HL-60 (cell line): ENCODE data around the gene LAMTOR3.

Experiments used
- GABPA ChIP-seq: IDR thresholded peaks from 2 replicates; pipeline ENCODE4 v1.6.1; 2012; ENCODE audit warnings: low read depth
- POLR2AphosphoS5 ChIP-seq: IDR thresholded peaks from 2 replicates; pipeline ENCODE4 v1.6.1; 2012; ENCODE audit warnings: low read depth
- SPI1 ChIP-seq: IDR thresholded peaks from 2 replicates; pipeline ENCODE4 v1.6.1; 2012; ENCODE audit warnings: low read depth, mild to moderate bottlenecking, borderline replicate concordance
- TF ChIP-seq, protein P1 (sequence below): IDR thresholded peaks from one replicate; pipeline ENCODE4 v1.5.1; 2011; ENCODE audit warnings: low read length, control low read depth, inconsistent platforms; ENCODE audit not compliant: insufficient read depth
- TF ChIP-seq, protein P2 (sequence below): IDR thresholded peaks from 2 replicates; pipeline ENCODE4 v1.6.1; 2012; ENCODE audit warnings: low read depth; ENCODE audit not compliant: insufficient replicate concordance

DNA sequence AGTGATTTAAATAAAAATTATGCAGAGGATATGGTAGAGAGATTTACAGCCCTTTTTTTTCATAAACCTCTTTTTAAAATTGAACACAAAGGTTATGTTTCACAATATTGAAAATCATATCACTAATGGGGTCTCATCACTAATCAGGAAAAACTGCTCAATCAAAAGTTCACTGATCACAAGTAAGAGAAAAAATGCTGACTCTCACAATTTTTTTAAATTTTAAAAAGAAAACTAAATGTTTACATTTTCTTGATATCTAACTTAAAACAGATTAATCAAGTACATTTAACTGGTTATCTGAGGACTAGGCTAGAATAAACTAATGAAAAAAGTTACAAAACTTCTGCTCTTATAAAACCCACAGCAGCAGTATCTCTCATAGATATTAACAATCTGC is 8.5 kb downstream of the LAMTOR3 start:
- TF ChIP-seq, protein P1, sequence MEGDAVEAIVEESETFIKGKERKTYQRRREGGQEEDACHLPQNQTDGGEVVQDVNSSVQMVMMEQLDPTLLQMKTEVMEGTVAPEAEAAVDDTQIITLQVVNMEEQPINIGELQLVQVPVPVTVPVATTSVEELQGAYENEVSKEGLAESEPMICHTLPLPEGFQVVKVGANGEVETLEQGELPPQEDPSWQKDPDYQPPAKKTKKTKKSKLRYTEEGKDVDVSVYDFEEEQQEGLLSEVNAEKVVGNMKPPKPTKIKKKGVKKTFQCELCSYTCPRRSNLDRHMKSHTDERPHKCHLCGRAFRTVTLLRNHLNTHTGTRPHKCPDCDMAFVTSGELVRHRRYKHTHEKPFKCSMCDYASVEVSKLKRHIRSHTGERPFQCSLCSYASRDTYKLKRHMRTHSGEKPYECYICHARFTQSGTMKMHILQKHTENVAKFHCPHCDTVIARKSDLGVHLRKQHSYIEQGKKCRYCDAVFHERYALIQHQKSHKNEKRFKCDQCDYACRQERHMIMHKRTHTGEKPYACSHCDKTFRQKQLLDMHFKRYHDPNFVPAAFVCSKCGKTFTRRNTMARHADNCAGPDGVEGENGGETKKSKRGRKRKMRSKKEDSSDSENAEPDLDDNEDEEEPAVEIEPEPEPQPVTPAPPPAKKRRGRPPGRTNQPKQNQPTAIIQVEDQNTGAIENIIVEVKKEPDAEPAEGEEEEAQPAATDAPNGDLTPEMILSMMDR, result no peak
- TF ChIP-seq, protein P2, sequence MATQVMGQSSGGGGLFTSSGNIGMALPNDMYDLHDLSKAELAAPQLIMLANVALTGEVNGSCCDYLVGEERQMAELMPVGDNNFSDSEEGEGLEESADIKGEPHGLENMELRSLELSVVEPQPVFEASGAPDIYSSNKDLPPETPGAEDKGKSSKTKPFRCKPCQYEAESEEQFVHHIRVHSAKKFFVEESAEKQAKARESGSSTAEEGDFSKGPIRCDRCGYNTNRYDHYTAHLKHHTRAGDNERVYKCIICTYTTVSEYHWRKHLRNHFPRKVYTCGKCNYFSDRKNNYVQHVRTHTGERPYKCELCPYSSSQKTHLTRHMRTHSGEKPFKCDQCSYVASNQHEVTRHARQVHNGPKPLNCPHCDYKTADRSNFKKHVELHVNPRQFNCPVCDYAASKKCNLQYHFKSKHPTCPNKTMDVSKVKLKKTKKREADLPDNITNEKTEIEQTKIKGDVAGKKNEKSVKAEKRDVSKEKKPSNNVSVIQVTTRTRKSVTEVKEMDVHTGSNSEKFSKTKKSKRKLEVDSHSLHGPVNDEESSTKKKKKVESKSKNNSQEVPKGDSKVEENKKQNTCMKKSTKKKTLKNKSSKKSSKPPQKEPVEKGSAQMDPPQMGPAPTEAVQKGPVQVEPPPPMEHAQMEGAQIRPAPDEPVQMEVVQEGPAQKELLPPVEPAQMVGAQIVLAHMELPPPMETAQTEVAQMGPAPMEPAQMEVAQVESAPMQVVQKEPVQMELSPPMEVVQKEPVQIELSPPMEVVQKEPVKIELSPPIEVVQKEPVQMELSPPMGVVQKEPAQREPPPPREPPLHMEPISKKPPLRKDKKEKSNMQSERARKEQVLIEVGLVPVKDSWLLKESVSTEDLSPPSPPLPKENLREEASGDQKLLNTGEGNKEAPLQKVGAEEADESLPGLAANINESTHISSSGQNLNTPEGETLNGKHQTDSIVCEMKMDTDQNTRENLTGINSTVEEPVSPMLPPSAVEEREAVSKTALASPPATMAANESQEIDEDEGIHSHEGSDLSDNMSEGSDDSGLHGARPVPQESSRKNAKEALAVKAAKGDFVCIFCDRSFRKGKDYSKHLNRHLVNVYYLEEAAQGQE, result no peak
- no peak for TF ChIP-seq POLR2AphosphoS5
- TF ChIP-seq GABPA, result no peak
- TF ChIP-seq SPI1, result no peak
